GM18873 (cell line): Measurements from ENCODE around the gene PPP1CB.
"Not testable (repeated sequence)": the region's sequence is repeated elsewhere in the genome, so short reads cannot be mapped to it uniquely, and the experiment has no call there.

Source experiments
- ATAC-seq: cut with Tn5 transposase; IDR thresholded peaks from one replicate; pipeline ENCODE4 v1.9.1; 2021; ENCODE audit warnings: mild to moderate bottlenecking, moderate library complexity, moderate number of reproducible peaks; ENCODE audit not compliant: unreplicated experiment, low FRiP score

PPP1CB gene

GRCh38 chr2:28772351-28772750, 20.7 kb downstream of the PPP1CB start:
- no peak for ATAC-seq

GRCh38 chr2:28776471-28776870, 24.8 kb downstream of the PPP1CB start:
- ATAC-seq, result no peak

GRCh38 chr2:28778392-28778791, 26.8 kb downstream of the PPP1CB start:
- no peak for ATAC-seq

- no peak for ATAC-seq
Measured at GRCh38 chr2:28779001-28779400, 27.4 kb downstream of the PPP1CB start.

- ATAC-seq, result no peak
Measured at GRCh38 chr2:28780496-28780895, 28.9 kb downstream of the PPP1CB start.

GRCh38 chr2:28782423-28782822, 30.8 kb downstream of the PPP1CB start:
- ATAC-seq, result no peak

GRCh38 chr2:28784570-28784969, 32.9 kb downstream of the PPP1CB start:
- not testable (repeated sequence) for ATAC-seq

GRCh38 chr2:28796620-28797019, 45.0 kb downstream of the PPP1CB start:
- ATAC-seq, result no peak

- ATAC-seq, result no peak
Measured at GRCh38 chr2:28801726-28802125, 50.1 kb downstream of the PPP1CB start.

GRCh38 chr2:28802975-28803429, 51.4 kb downstream of the PPP1CB start:
- no peak for ATAC-seq

GRCh38 chr2:28809927-28810326, 58.3 kb downstream of the PPP1CB start:
- ATAC-seq, result no peak

GRCh38 chr2:28810384-28811285, 59.0 kb downstream of the PPP1CB start, which contains the start of gene SPDYA:
Gene SPDYA (plus strand): TSS chr2:28810834. CDS start chr2:28816015, 5,181 bp downstream.
- ATAC-seq, result no peak

- no peak for ATAC-seq
Measured at GRCh38 chr2:28818053-28818452, 66.4 kb downstream of the PPP1CB start.

- ATAC-seq, result no peak
Measured at GRCh38 chr2:28821295-28821958, 69.8 kb downstream of the PPP1CB start.

GRCh38 chr2:28822036-28822435, 70.4 kb downstream of the PPP1CB start:
- ATAC-seq, result no peak

- ATAC-seq, result no peak
Measured at GRCh38 chr2:28824207-28824606, 72.6 kb downstream of the PPP1CB start.

- no peak for ATAC-seq
Measured at GRCh38 chr2:28824870-28825269, 73.2 kb downstream of the PPP1CB start.

- ATAC-seq, result no peak
Measured at GRCh38 chr2:28828382-28828781, 76.8 kb downstream of the PPP1CB start.

- no peak for ATAC-seq
Measured at GRCh38 chr2:28833740-28834470, 82.3 kb downstream of the PPP1CB start.

- ATAC-seq, result no peak
Measured at GRCh38 chr2:28835781-28836180, 84.2 kb downstream of the PPP1CB start.

GRCh38 chr2:28838971-28839370, 87.3 kb downstream of the PPP1CB start:
- ATAC-seq, result no peak
